H1 (cell line): ENCODE measurements around the gene FRMPD1. TPM values are rescaled to one million over a fixed set of nuclear protein-coding genes. Genes with fewer than 3 reads are reported as not detected.

ENCODE experiments used
- CTCF ChIA-PET: fragments of 300-600 bp; sonication (Branson Sonifier 250); formaldehyde crosslinking; loops from one replicate; lab custom pipeline; 2021; ENCODE audit not compliant: partially characterized antibody; lab: Charles Lee
- POLR2A ChIA-PET: fragments of 300-600 bp; sonication (Branson Sonifier 250); formaldehyde crosslinking; loops from one replicate; lab custom pipeline; 2021; ENCODE audit warnings: inconsistent platforms; ENCODE audit not compliant: partially characterized antibody; lab: Charles Lee
- DNase-seq, 2 experiments: peaks; one replicate each; pipeline versions ENCODE4 v3.0.0 to v3.0.0-alpha.2; 2010 to 2022; ENCODE audit warnings: low spot score in 2 of 2, low read depth in 1 of 2, mixed read lengths in 1 of 2
- FAIRE-seq: peaks from 2 replicates; lab custom pipeline; 2011; peaks lifted over from hg19 to GRCh38; lab: Jason Lieb, UNC
- H2AFZ ChIP-seq: 2 replicates; pipeline ENCODE4 v1.8.1; 2012; ENCODE audit warnings: low read length, inconsistent platforms
- H2AK5ac ChIP-seq: 2 replicates; pipeline ENCODE4 v1.6.1; 2013; ENCODE audit warnings: low read depth, low read length
- H2BK120ac ChIP-seq: replicated peaks from 2 replicates; pipeline ENCODE3; 2013; ENCODE audit warnings: low read depth, low read length, inconsistent platforms
- H2BK12ac ChIP-seq: 2 replicates; pipeline ENCODE4 v1.6.1; 2013; ENCODE audit warnings: low read depth, low read length
- H2BK15ac ChIP-seq: 2 replicates; pipeline ENCODE4 v1.6.1; 2013; ENCODE audit warnings: low read length
- H2BK20ac ChIP-seq: 2 replicates; pipeline ENCODE4 v1.6.1; 2013; ENCODE audit warnings: low read length
- H2BK5ac ChIP-seq: 2 replicates; pipeline ENCODE4 v1.6.1; 2013; ENCODE audit warnings: low read depth, low read length
- H3K14ac ChIP-seq: 2 replicates; pipeline ENCODE4 v1.6.1; 2013; ENCODE audit warnings: inconsistent platforms; ENCODE audit not compliant: insufficient read length
- H3K18ac ChIP-seq: 2 replicates; pipeline ENCODE4 v1.6.1; 2013; ENCODE audit warnings: low read length; ENCODE audit errors: extremely low read depth
- H3K23ac ChIP-seq: 2 replicates; pipeline ENCODE4 v1.6.1; 2013; ENCODE audit warnings: inconsistent platforms; ENCODE audit not compliant: insufficient read length
- H3K23me2 ChIP-seq: 2 replicates; pipeline ENCODE4 v1.6.1; 2013; ENCODE audit warnings: low read depth, low read length
- H3K27ac ChIP-seq: 2 replicates; pipeline ENCODE4 v1.6.1; 2011; ENCODE audit warnings: low read depth, low read length, inconsistent platforms
- H3K27me3 ChIP-seq, 4 experiments: replicated peaks in 1 of 4; 1 replicate in 1 of 4; 2 replicates in 3 of 4; pipeline versions ENCODE4 v1.6.1 to v1.8.1; 2011 to 2013; ENCODE audit warnings: low read length in 3 of 4, mild to moderate bottlenecking in 3 of 4, inconsistent platforms in 2 of 4, mixed read lengths in 2 of 4, moderate library complexity in 1 of 4; ENCODE audit not compliant: control insufficient read depth in 3 of 4, insufficient read depth in 3 of 4; ENCODE audit errors: extremely low read depth in 1 of 4
- H3K36me3 ChIP-seq, 4 experiments: 2 replicates each; pipeline versions ENCODE4 v1.6.1 to v1.8.1; 2011 to 2013; ENCODE audit warnings: mild to moderate bottlenecking in 4 of 4, low read length in 3 of 4, moderate library complexity in 2 of 4, control low read depth in 1 of 4, inconsistent platforms in 1 of 4; ENCODE audit not compliant: insufficient read depth in 4 of 4, control insufficient read depth in 2 of 4
- H3K4ac ChIP-seq: replicated peaks from 2 replicates; pipeline ENCODE3; 2013; ENCODE audit warnings: low read length, low read depth, mixed read lengths, inconsistent platforms; ENCODE audit not compliant: insufficient read length
- H3K4me1 ChIP-seq, 4 experiments: replicated peaks in 1 of 4; 1 replicate in 1 of 4; 2 replicates in 3 of 4; pipeline versions ENCODE4 v1.6.1 to v1.8.1; 2011 to 2013; ENCODE audit warnings: low read length in 3 of 4, inconsistent platforms in 2 of 4, mixed read lengths in 1 of 4; ENCODE audit not compliant: insufficient read depth in 4 of 4, control insufficient read depth in 3 of 4
- H3K4me2 ChIP-seq, 2 experiments: 2 replicates each; pipeline versions ENCODE4 v1.6.1 to v1.8.1; 2011 to 2013; ENCODE audit warnings: low read depth in 2 of 2, low read length in 2 of 2, control low read depth in 1 of 2, inconsistent platforms in 1 of 2, mild to moderate bottlenecking in 1 of 2; ENCODE audit not compliant: insufficient read depth in 1 of 2
- H3K4me3 ChIP-seq, 4 experiments: fragments of 200-600, 300-600 bp in 1 of 4; sonication (generic), shearing (Covaris generic), sonication (Bioruptor Twin) in 1 of 4; 2 replicates each; pipeline versions ENCODE4 v1.5.1 to v1.8.1; 2011 to 2016; ENCODE audit warnings: low read length in 4 of 4, low read depth in 3 of 4, control low read depth in 2 of 4, inconsistent platforms in 2 of 4, mild to moderate bottlenecking in 2 of 4, mixed read lengths in 1 of 4, moderate library complexity in 1 of 4; ENCODE audit not compliant: insufficient read depth in 2 of 4; ENCODE audit errors: extremely low read depth in 1 of 4
- H3K56ac ChIP-seq: replicated peaks from 2 replicates; pipeline ENCODE3; 2013; ENCODE audit warnings: low read depth, mild to moderate bottlenecking, mixed read lengths, low read length, inconsistent platforms; ENCODE audit not compliant: insufficient read length
- H3K79me1 ChIP-seq: 2 replicates; pipeline ENCODE4 v1.6.1; 2013; ENCODE audit warnings: low read depth, low read length, control low read depth
- H3K79me2 ChIP-seq, 2 experiments: 2 replicates each; pipeline versions ENCODE4 v1.6.1 to v1.8.1; 2012 to 2013; ENCODE audit warnings: low read length in 2 of 2, mild to moderate bottlenecking in 2 of 2, inconsistent platforms in 1 of 2; ENCODE audit not compliant: insufficient read depth in 2 of 2, control insufficient read depth in 1 of 2
- H3K9ac ChIP-seq, 4 experiments: replicated peaks in 1 of 4; 1 replicate in 1 of 4; 2 replicates in 3 of 4; pipeline versions ENCODE4 v1.6.1 to v1.8.1; 2011 to 2013; ENCODE audit warnings: low read depth in 3 of 4, low read length in 3 of 4, control low read depth in 2 of 4, mild to moderate bottlenecking in 2 of 4, moderate library complexity in 2 of 4, inconsistent platforms in 1 of 4; ENCODE audit errors: extremely low read depth in 1 of 4
- H3K9me3 ChIP-seq, 2 experiments: 2 replicates each; pipeline versions ENCODE4 v1.6.1 to v1.8.1; 2012 to 2013; ENCODE audit warnings: mild to moderate bottlenecking in 2 of 2, moderate library complexity in 2 of 2, control low read depth in 1 of 2, inconsistent platforms in 1 of 2, low read depth in 1 of 2, low read length in 1 of 2, mixed read lengths in 1 of 2; ENCODE audit not compliant: insufficient read depth in 2 of 2
- H4K20me1 ChIP-seq, 2 experiments: replicated peaks in 1 of 2; 2 replicates each; pipeline versions ENCODE3 to v1.8.1; 2011 to 2013; ENCODE audit warnings: inconsistent platforms in 2 of 2, low read length in 2 of 2, mild to moderate bottlenecking in 1 of 2; ENCODE audit not compliant: insufficient read depth in 2 of 2, control insufficient read depth in 1 of 2
- H4K5ac ChIP-seq: 2 replicates; pipeline ENCODE4 v1.6.1; 2013; ENCODE audit warnings: low read length, low read depth, mixed read lengths, inconsistent platforms; ENCODE audit not compliant: insufficient read length
- H4K8ac ChIP-seq: 2 replicates; pipeline ENCODE4 v1.8.0; 2013; ENCODE audit warnings: mild to moderate bottlenecking, moderate library complexity, low read length, inconsistent platforms; ENCODE audit not compliant: insufficient read depth; ENCODE audit errors: extremely low read depth
- H4K91ac ChIP-seq: replicated peaks from 2 replicates; pipeline ENCODE3; 2013; ENCODE audit warnings: low read length, mixed read lengths, inconsistent platforms; ENCODE audit not compliant: insufficient read length
- ATF2 ChIP-seq: IDR thresholded peaks from 2 replicates; pipeline ENCODE4 v1.6.1; 2012; ENCODE audit warnings: low read length, inconsistent platforms
- E2F6 ChIP-seq: IDR thresholded peaks from 2 replicates; pipeline ENCODE4 v1.6.1; 2012; ENCODE audit warnings: inconsistent platforms
- EP300 ChIP-seq, 2 experiments: IDR thresholded peaks; 1 replicate in 1 of 2; 2 replicates in 1 of 2; pipeline ENCODE4 v1.6.1; 2011 to 2012; ENCODE audit warnings: low read depth in 2 of 2, low read length in 2 of 2, mild to moderate bottlenecking in 2 of 2, borderline replicate concordance in 1 of 2, inconsistent platforms in 1 of 2, moderate library complexity in 1 of 2
- HDAC2 ChIP-seq, 2 experiments: fragments of 300-600 bp in 1 of 2; sonication (generic) in 1 of 2; IDR thresholded peaks; 2 replicates each; pipeline ENCODE4 v1.6.1; 2011 to 2012; ENCODE audit warnings: low read depth in 2 of 2, low read length in 2 of 2, mild to moderate bottlenecking in 2 of 2, moderate library complexity in 2 of 2, borderline replicate concordance in 1 of 2, inconsistent platforms in 1 of 2
- WGBS, 2 experiments: shearing (Covaris generic) in 1 of 2; methylation state at CpG; one replicate each; pipeline versions ENCODE4 v1.1.6 to v1.1.7; 2013 to 2015; ENCODE audit warnings: low lambda C conversion rate in 2 of 2, mixed read lengths in 2 of 2, inconsistent platforms in 1 of 2, low coverage in 1 of 2, missing lambda C conversion rate in 1 of 2; ENCODE audit not compliant: insufficient replicate concordance in 2 of 2, insufficient coverage in 1 of 2, insufficient read length in 1 of 2; ENCODE audit errors: extremely low coverage in 1 of 2, missing lambda C conversion rate in 1 of 2; 5-methylcytosine and 5-hydroxymethylcytosine counted together
- polyA plus RNA-seq, 7 experiments: library from polyadenylated mRNA; depleted of rRNA in 3 of 7; stranded (reverse) in 5 of 7; unstranded in 2 of 7; fragments of >200 nt in 5 of 7; fragments of 200-250 nt in 2 of 7; gene quantifications; 1 replicate in 5 of 7; 2 replicates in 1 of 7; 4 replicates in 1 of 7; pipeline versions ENCODE4 v1.2.1 to v1.2.3, GENCODE V29; 2011 to 2013; ENCODE audit warnings: missing spikeins in 2 of 7, mixed read lengths in 2 of 7
- total RNA-seq: library from RNA; stranded (reverse); fragmentation: NEBNext Ultra II Directional; extraction: Animal tissue kit (Norgen Biotek cat#: 25700); gene quantifications from 2 replicates; pipeline ENCODE4 v1.2.1, GENCODE V29; 2021

Gene FRMPD1
- total and polyA plus RNA-seq, 2 of the 8 experiments (the other 6 are each of a cell fraction or from before 2014, with no cell fraction given), result 0.27 to 0.32 TPM

GRCh38 chr9:37694355-37694754 is 43.6 kb downstream of the FRMPD1 start:
- ChIA-PET POLR2A (no interaction called here), CTCF (no interaction called here)
- H3K23ac ChIP-seq, result no peak overlapping the region
- no peak overlapping the region for H4K91ac ChIP-seq
- no peak overlapping the region for H3K18ac ChIP-seq
- H3K14ac ChIP-seq, result no peak overlapping the region
- no peak overlapping the region for H2BK20ac ChIP-seq
- no peaks in the 10 kb centered on the region for H3K9me3 ChIP-seq
- 87% methylated on average over 5 of the region's 5 CpGs; no CpG with 5 or more reads in 1 of the 2 experiments for WGBS, 2 experiments
- no peaks in the 10 kb centered on the region for H3K36me3 ChIP-seq
- peaks cover 3% of the 10 kb centered on the region; the same call in 1 of the 2 replicates for H3K23me2 ChIP-seq
- no peak for DNase-seq
- no peaks in the 10 kb centered on the region for H3K79me2 ChIP-seq
- no peak overlapping the region for H4K5ac ChIP-seq
- no peak overlapping the region for H2BK15ac ChIP-seq
- H2BK5ac ChIP-seq, result no peak overlapping the region
- H2BK120ac ChIP-seq, result no peak overlapping the region
- no peaks in the 10 kb centered on the region for H3K27me3 ChIP-seq
- H3K4me3 ChIP-seq, result no peak overlapping the region
- TF ChIP-seq E2F6 (no peak), ATF2 (no peak), EP300 (IDR thresholded peaks at IDR 0.05; ENCODE audit: borderline replicate concordance in 1 of 2, low read depth in 2 of 2, low read length in 2 of 2) (no peak), HDAC2 (IDR thresholded peaks at IDR 0.05; ENCODE audit: borderline replicate concordance in 1 of 2, low read depth in 2 of 2, low read length in 2 of 2) (no peak)
- H3K56ac ChIP-seq, result no peak overlapping the region
- H4K8ac ChIP-seq, result no peak overlapping the region
- H4K20me1 ChIP-seq, result no peaks in the 10 kb centered on the region
- no peak for FAIRE-seq
- H2AFZ ChIP-seq, result no peak overlapping the region
- no peak overlapping the region for H2BK12ac ChIP-seq
- no peak overlapping the region for H3K9ac ChIP-seq
- no peak overlapping the region for H3K4ac ChIP-seq
- H3K79me1 ChIP-seq, result no peaks in the 10 kb centered on the region
- no peaks in the 10 kb centered on the region for H3K4me1 ChIP-seq
- H3K4me2 ChIP-seq, result no peak overlapping the region
- no peak overlapping the region for H2AK5ac ChIP-seq
- H3K27ac ChIP-seq, result no peak overlapping the region
